NCI-H2107 treated with DMSO at 0.1 percent for 48 hours (cell line): Measurements from ENCODE around the gene REPIN1.
A peak's percentile ranks its signal among the peaks of the same experiment; 100 is the strongest.

Experiments used
- DNase-seq: peaks from one replicate; lab custom pipeline; 2025; ENCODE audit not compliant: unreplicated experiment; lab: John Stamatoyannopoulos, UW

The REPIN1 gene

DNA sequence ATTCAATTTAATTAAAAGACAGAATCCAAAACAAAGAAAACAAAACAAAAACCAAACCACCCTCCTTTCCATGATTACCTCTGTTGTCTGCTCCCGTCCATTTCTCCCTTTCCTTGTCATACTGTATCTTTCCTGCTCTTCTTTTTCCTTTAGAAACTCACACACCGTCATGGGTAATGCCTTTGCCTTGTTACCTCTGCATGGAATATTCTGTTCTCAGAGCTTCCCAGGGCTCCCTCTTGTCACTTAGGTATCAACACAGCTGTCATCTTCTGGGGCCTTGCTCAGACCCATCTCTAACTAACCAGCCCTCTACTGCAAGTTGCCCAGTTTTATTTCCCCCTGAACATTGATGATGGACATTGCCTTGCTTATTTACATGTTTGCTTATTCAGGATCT lies 51.6 kb downstream of the REPIN1 start:
- DNase-seq: no peak

DNA sequence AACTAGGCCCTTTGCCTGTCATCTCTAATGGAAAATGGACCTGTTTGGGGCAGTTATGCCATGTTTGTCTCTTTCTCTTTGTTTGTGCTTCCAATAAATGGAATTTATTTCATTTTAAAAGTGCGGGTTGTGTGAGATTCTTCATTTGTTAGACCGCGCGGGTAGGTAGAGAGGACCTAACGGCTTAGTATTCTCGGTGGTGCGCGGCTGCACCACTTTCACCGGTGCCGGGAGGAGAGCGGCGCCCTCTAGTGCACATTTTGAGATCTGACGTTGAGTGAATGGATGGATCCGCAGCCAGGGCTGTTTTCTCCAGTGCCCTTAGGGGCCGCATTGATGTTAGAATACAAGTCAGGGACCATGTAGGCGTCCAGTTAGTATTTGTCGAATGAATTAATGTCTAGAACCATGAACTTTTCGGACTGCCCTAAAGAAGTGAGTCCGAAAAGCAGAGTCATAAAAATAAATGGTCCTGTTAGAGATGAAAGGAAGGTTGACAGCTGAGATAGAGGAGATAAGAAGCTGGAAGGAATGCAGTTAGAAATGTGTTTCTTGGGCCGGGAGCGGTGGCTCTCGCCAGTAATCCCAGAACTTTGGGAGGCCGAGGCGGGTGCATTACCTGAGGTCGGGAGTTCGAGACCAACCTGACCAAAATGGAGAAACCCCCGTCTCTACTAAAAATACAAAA lies 52.5 kb downstream of the REPIN1 start:
- peak; percentile 91 for DNase-seq

DNA sequence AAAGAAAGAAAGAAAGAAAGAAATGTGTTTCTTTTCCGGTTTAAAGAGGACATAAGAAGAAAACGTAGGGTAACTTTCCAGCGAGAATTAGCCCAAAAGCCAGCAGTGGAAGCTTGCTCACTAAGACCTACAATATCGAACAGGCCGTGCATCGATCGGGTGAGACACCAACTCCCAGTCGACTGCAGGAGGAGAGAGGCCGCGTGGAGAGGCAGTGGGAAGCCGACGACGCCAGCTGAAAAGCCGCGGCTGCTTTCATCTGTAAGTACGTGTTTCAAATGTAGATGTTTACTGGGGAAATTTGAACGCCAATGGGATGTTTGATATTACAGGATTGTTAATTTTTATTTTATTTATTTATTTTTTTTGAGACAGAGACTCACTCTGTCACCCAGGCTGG lies 53.2 kb downstream of the REPIN1 start:
- no peak for DNase-seq
